ENCODE data around the gene GRIA1.

- TF ChIP-seq NFRKB (IDR thresholded peaks at IDR 0.05) (no peak), SUZ12 (IDR thresholded peaks at IDR 0.05) (no peak), TARDBP (IDR thresholded peaks at IDR 0.05) (no peak), PKNOX1 (IDR thresholded peaks at IDR 0.05) (no peak), ZNF384 (IDR thresholded peaks at IDR 0.05) (no peak), FOXA1 (IDR thresholded peaks at IDR 0.05) (no peak), ELF4 (IDR thresholded peaks at IDR 0.05) (no peak), L3MBTL2 (conservative IDR thresholded peaks at IDR 0.05) (no peak)
Measured at GRCh38 chr5:153469423-153469822, 21.0 kb upstream of the GRIA1 start.

All from HEK293T (cell line).